IPS-11a (cell line): ENCODE results near the gene NOC3L.

Experiments used
- H3K4me3 ChIP-seq: one replicate; pipeline ENCODE4 v1.5.1; 2013; ENCODE audit warnings: low read depth, low read length, control low read depth

NOC3L gene

DNA sequence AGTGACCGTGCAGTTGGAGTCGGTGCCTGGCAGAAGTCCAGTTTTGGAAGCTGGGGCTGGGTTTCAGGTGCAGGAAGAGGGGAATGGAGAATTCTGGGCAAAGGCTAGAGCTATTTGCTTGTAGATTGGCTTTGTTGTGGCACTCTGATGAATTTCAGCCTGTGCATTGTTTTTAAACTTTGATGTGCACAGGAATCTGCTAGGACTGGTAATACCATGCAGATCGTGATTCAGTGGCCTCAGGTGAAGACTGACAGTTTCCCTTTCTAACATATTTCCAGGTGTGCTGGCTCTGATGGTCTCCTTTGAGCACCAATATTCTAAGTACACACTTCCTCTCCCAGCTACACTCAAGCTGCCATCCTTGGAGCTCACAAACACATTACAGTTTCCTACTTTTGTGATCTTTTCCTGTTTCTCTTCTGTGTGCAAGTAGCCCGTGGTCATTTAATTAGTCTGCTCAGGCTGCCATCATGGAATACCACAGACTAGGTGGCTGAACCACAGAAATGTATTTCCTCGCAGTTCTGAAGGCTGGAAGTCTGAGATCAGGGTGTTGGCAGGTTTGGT is 55.6 kb downstream of the NOC3L start:
- H3K4me3 ChIP-seq = no peak overlapping the region

DNA sequence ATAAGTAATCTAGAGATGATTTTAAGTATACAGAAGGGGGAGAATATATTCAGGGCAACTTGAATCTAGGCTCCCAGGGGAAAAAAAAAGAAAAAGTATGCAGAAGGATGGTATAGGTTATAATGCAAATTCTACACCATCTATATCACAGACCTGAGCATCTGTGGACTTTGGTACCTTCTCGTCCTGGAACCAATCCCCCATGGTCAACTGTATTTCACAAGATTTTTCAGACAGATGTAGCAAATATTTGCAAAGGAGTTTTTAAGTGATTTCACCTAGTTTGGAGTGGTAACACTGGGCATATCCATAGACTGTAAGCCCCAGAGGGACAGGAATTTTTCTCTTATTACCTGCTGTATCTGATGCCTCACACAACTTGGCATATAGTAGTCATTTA is 58.8 kb downstream of the NOC3L start:
- no peak overlapping the region for H3K4me3 ChIP-seq

DNA sequence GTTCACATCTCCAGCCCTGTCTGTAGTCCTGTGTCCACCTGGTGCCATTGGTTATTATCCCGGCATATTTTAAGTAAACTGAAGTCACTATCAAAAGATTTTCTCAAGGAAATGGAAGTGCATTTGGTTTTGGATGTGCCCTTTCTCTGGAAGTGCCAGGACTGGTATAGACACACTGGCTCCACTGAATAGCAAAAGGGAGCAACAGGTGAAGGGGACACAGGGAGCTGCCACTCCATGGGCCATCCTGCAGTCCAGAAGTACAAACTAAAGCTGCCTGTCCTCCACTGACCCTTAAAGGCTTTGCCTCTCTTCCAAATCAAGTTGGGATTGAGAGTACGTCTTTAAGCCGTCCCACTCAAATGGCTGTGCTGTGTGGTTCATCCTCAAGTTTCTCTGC is 62.7 kb downstream of the NOC3L start:
- no peak overlapping the region for H3K4me3 ChIP-seq

DNA sequence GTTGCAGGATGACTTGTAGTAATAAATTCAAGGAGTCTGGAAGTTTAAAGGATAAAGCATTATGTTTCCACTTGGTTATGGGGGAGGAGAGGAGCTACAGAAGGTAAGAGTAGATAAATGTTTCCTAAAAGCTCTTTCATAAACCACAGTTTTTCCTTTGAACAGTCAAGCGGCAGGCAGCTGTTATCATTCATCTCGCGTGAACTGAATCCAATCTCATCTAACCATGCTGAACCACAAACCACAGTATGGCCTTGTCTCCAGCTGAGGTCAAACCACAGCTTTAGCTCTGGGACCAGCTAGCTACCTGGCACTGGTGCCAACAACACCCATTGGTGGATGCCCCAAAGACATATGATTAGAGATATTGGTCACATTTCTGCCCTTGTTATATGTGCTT is 63.3 kb downstream of the NOC3L start:
- H3K4me3 ChIP-seq = no peak overlapping the region

DNA sequence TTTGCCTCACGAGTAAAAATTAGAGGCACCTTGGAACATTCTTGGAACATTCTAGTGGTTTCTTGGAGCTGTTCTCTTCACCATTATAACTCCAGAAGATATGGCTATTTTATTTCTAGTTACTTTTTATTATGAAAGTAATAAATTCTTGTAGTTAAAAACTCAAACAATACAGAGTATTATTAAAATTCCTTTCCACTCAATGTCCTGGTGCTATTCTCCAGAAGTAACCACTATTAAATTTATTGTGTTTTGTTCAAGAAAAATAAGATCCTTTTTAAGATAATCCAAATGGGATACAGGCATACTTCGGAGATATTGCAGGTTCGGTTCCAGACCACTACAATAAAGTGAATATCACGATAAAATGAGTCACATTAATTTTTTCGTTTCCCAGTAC is 68.6 kb downstream of the NOC3L start:
- no peak overlapping the region for H3K4me3 ChIP-seq

DNA sequence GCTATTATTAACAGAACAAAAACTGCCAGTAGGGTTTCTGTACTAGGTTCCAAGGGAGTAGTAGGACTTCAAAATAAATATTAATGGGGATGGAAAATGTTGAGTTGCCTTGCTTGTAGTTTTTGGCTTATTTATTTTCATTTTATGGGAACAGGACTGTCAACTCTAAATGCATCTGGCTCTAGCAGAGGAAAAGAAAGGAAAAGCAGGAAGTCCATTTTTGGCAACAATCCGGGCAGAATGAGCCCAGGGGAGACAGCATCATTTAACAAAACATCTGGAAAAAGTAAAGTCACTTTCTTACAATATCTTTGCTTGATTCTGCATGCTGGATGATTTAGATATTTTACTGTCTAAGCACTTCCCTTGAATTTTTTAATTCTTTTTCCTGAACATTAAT is 69.4 kb downstream of the NOC3L start:
- no peak overlapping the region for H3K4me3 ChIP-seq

DNA sequence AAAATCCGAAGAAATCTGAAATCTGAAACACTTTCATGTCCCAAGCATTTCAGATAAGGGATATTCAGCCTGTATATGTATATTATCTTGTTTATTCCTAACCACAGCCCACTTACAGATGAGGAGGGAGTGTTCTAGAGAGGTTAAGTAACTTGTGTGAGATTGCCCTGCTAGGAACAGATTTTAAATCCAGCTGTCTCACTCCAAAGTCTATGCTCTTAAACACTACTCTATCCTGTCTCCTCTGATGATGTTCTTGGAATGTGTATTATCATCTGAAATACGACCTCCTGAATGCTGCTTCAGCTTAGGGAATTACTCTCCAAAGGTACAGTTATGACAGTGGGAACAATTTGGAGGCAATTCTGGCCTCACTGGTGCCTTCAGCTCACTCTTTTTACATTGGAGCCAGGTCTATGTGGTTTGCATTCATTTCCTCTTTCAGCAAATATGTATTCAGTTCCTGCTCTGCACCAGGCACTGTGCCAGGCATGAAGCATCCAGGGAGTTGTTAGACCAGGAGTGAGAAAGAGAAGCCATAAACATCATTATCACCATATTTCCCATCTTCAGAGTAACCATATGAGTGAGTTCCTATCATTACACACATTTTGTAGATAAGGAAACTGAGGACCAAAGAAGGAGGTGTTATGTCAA is 70.2 kb downstream of the NOC3L start:
- no peak overlapping the region for H3K4me3 ChIP-seq

DNA sequence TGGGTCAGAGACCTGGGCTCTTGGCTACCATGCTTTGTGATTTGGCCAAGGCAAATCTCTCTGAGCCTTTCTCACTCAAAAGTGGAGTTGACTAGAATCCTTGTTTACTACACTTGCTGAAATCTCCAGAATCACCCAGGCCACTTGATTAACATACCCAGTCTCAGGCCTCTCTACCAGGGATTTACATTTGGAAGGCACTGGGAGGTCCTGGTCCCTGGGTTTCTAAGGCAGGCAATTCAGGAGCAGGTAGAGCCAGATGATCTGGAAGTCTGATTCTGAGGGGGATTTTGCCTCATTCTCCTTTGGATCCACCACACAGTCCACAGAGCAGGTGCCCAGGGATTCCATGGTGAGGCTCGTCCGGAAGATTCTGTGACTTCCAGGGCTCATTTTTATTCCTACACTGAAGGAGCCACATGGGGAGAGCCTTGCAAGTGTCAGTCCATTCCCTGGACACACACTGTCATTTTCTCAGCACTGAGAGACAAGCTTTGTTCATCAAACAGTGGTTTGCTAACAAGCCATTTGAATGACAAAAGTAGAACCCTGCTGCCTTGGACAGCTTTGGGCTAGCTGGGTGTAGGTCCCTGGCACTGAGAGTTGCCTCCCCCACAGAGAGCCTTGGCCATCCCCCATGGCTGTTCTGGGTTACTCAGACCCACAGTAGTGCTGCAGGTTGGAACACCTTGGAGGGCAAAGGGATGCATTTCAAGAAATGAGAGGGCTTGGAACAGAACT is 74.2 kb downstream of the NOC3L start:
- H3K4me3 ChIP-seq = no peak overlapping the region

DNA sequence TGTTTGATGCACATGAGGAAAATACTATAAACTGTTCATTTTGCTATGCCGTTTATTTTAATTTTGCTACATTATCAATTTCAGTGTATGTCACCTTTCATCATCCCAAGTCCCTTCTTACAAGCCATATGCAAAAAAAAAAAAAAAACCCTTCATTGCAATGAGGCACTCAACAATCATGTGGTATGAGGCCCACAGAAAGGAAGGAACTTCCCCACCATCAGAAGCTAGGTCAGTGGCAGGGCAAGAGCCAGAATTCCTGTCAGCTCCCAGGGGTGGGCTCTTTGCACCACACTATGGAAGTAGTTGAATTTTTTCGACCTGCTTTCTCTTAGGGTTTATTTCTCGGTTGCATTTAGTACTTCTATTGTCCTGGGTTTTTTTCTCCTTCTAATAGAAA is 75.4 kb downstream of the NOC3L start:
- no peak overlapping the region for H3K4me3 ChIP-seq

DNA sequence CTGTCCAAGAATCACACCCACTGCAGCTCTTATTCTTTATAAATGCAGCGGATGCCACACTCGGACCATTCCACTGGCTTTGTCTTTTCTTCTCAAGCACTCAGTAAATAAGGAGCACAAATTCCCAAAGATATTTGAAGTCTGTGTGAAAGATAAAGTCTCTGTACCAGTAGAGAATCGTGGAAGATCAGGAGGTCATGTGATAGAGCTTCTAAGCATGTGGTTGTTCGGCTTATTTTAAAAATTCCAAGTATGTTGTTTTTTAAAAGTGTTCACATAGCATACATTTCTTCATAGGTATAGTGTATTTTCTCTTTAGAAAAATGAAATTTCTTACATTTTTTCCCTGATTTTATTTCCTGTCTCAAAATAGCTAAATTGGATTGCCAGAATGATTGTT is 75.8 kb downstream of the NOC3L start:
- H3K4me3 ChIP-seq = no peak overlapping the region

DNA sequence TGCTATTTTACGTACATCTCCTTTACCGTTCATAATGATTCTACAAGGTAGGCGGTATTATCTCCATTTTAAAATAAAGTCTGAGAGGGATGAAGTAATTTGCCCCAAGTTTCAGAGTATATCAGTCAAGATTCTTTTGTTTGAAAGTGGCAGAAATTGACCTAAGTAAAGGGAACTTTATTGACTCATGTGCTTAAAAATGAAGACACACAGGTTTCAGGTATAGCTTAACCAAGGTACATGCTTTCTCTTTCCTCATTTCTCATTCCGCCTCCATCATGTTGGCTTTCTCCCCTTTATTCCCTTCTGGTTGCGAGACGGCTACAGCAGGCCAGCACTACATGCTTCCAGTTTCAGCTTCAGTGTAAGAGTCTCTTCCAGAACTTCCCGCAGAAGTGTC is 77.5 kb downstream of the NOC3L start:
- H3K4me3 ChIP-seq = no peak overlapping the region
